Activated naive CD8-positive, alpha-beta T cell treated with anti-CD3 and anti-CD28 coated beads, Interleukin-2, amount 10 ng/mL, durations not matched to agents 7 days and 5 days (primary cell): ENCODE data around the gene TOX3. TPM values are rescaled to one million over a fixed set of nuclear protein-coding genes. Genes with fewer than 3 reads are reported as not detected.

Experiments
- ATAC-seq: fragments of 150-1000 bp; cut with Tn5 transposase; one replicate; pipeline ENCODE4 v1.10.0; 2021; ENCODE audit warnings: low read depth, moderate library complexity
- POLR2A ChIA-PET: fragments of 350-600 bp; sonication (Branson Sonifier 250); formaldehyde crosslinking; loops from one replicate; lab custom pipeline; 2021; ENCODE audit warnings: antibody characterized with exemption; lab: Charles Lee
- DNase-seq: peaks from one replicate; pipeline ENCODE4 v3.0.0; 2021
- H3K27ac Mint-ChIP-seq: one replicate; pipeline ENCODE4 v1.8.0; 2022; ENCODE audit warnings: mild to moderate bottlenecking, mixed read lengths
- H3K27me3 Mint-ChIP-seq: one replicate; pipeline ENCODE4 v1.8.0; 2022; ENCODE audit warnings: mild to moderate bottlenecking, moderate library complexity, mixed read lengths
- H3K36me3 Mint-ChIP-seq: one replicate; pipeline ENCODE4 v1.8.0; 2021; ENCODE audit warnings: mild to moderate bottlenecking, mixed read lengths
- H3K4me1 Mint-ChIP-seq: one replicate; pipeline ENCODE4 v1.8.0; 2021; ENCODE audit warnings: mixed read lengths
- H3K4me3 Mint-ChIP-seq: one replicate; pipeline ENCODE4 v1.8.0; 2022; ENCODE audit warnings: mild to moderate bottlenecking, moderate library complexity, mixed read lengths
- H3K9me3 Mint-ChIP-seq: one replicate; pipeline ENCODE4 v1.8.0; 2021; ENCODE audit warnings: mixed read lengths
- total RNA-seq, 2 experiments: library from RNA; stranded (reverse); gene quantifications; one replicate each; pipeline ENCODE4 v1.2.3, GENCODE V29; 2021

The TOX3 gene
- total RNA-seq, 2 experiments from 2014 or later = not detected

- POLR2A ChIA-PET = no interaction called here
- DNase-seq (no peak), ATAC-seq (no peak)
- Mint-ChIP-seq H3K27me3 (no peaks in the 10 kb centered on the region), H3K36me3 (no peaks in the 10 kb centered on the region), H3K9me3 (peaks cover 3% of the 10 kb centered on the region), H3K4me3 (no peak overlapping the region), H3K4me1 (no peaks in the 10 kb centered on the region), H3K27ac (no peak overlapping the region)
Measured at GRCh38 chr16:52436339-52437276, 110.3 kb downstream of the TOX3 start.

GRCh38 chr16:52434224-52434623 is 112.7 kb downstream of the TOX3 start:
- Mint-ChIP-seq H3K27ac (no peak overlapping the region), H3K27me3 (no peaks in the 10 kb centered on the region), H3K4me3 (no peak overlapping the region), H3K36me3 (no peaks in the 10 kb centered on the region), H3K4me1 (no peaks in the 10 kb centered on the region), H3K9me3 (no peaks in the 10 kb centered on the region)
- DNase-seq (no peak), ATAC-seq (no peak)
- POLR2A ChIA-PET = no interaction called here

GRCh38 chr16:52433643-52434042 is 113.3 kb downstream of the TOX3 start:
- Mint-ChIP-seq H3K36me3 (no peaks in the 10 kb centered on the region), H3K4me3 (no peak overlapping the region), H3K27me3 (no peaks in the 10 kb centered on the region), H3K9me3 (no peaks in the 10 kb centered on the region), H3K4me1 (no peaks in the 10 kb centered on the region), H3K27ac (no peak overlapping the region)
- POLR2A ChIA-PET = no interaction called here
- no peak for DNase-seq
- no peak for ATAC-seq

- Mint-ChIP-seq H3K36me3 (no peaks in the 10 kb centered on the region), H3K27me3 (no peaks in the 10 kb centered on the region), H3K9me3 (no peaks in the 10 kb centered on the region), H3K4me3 (no peak overlapping the region), H3K27ac (no peak overlapping the region), H3K4me1 (no peaks in the 10 kb centered on the region)
- POLR2A ChIA-PET = no interaction called here
- no peak for DNase-seq
- no peak for ATAC-seq
Measured at GRCh38 chr16:52424591-52424990, 122.4 kb downstream of the TOX3 start.

- ATAC-seq (no peak), DNase-seq (no peak)
- Mint-ChIP-seq H3K4me1 (no peaks in the 10 kb centered on the region), H3K27me3 (no peaks in the 10 kb centered on the region), H3K9me3 (no peaks in the 10 kb centered on the region), H3K36me3 (no peaks in the 10 kb centered on the region), H3K4me3 (no peak overlapping the region), H3K27ac (no peak overlapping the region)
- POLR2A ChIA-PET = no interaction called here
Measured at GRCh38 chr16:52422307-52422706, 124.6 kb downstream of the TOX3 start.

GRCh38 chr16:52418201-52418600 is 128.7 kb downstream of the TOX3 start:
- Mint-ChIP-seq H3K27ac (no peak overlapping the region), H3K27me3 (no peaks in the 10 kb centered on the region), H3K4me1 (no peaks in the 10 kb centered on the region), H3K9me3 (no peaks in the 10 kb centered on the region), H3K4me3 (no peak overlapping the region), H3K36me3 (no peaks in the 10 kb centered on the region)
- DNase-seq = no peak
- POLR2A ChIA-PET = no interaction called here
- ATAC-seq = no peak

- no peaks in the 10 kb centered on the region for H3K4me1 Mint-ChIP-seq
- POLR2A ChIA-PET = no interaction called here
- no peak overlapping the region for H3K4me3 Mint-ChIP-seq
- H3K9me3 Mint-ChIP-seq = peaks cover 1% of the 10 kb centered on the region
- H3K27me3 Mint-ChIP-seq = no peaks in the 10 kb centered on the region
- no peaks in the 10 kb centered on the region for H3K36me3 Mint-ChIP-seq
- DNase-seq (no peak), ATAC-seq (no peak)
- no peak overlapping the region for H3K27ac Mint-ChIP-seq
Measured at GRCh38 chr16:52416888-52417287, 130.1 kb downstream of the TOX3 start.

GRCh38 chr16:52411011-52411410 is 135.9 kb downstream of the TOX3 start:
- Mint-ChIP-seq H3K4me3 (no peak overlapping the region), H3K4me1 (no peaks in the 10 kb centered on the region), H3K27ac (no peak overlapping the region), H3K36me3 (no peaks in the 10 kb centered on the region), H3K27me3 (no peaks in the 10 kb centered on the region), H3K9me3 (peaks cover 1% of the 10 kb centered on the region)
- DNase-seq = no peak
- POLR2A ChIA-PET = no interaction called here
- no peak for ATAC-seq

GRCh38 chr16:52408191-52408845 is 138.6 kb downstream of the TOX3 start:
- POLR2A ChIA-PET = no interaction called here
- no peaks in the 10 kb centered on the region for H3K36me3 Mint-ChIP-seq
- DNase-seq = no peak
- H3K27ac Mint-ChIP-seq = no peak overlapping the region
- ATAC-seq = no peak
- H3K9me3 Mint-ChIP-seq = peaks cover 4% of the 10 kb centered on the region
- H3K4me1 Mint-ChIP-seq = no peaks in the 10 kb centered on the region
- H3K27me3 Mint-ChIP-seq = no peaks in the 10 kb centered on the region
- H3K4me3 Mint-ChIP-seq = no peak overlapping the region

- no peaks in the 10 kb centered on the region for H3K4me1 Mint-ChIP-seq
- ATAC-seq (no peak), DNase-seq (no peak)
- H3K36me3 Mint-ChIP-seq = no peaks in the 10 kb centered on the region
- no peak overlapping the region for H3K4me3 Mint-ChIP-seq
- no peaks in the 10 kb centered on the region for H3K27me3 Mint-ChIP-seq
- no peak overlapping the region for H3K27ac Mint-ChIP-seq
- POLR2A ChIA-PET = no interaction called here
- H3K9me3 Mint-ChIP-seq = peaks cover 3% of the 10 kb centered on the region
Measured at GRCh38 chr16:52407778-52408177, 139.2 kb downstream of the TOX3 start.

- Mint-ChIP-seq H3K4me3 (no peak overlapping the region), H3K27me3 (no peaks in the 10 kb centered on the region), H3K9me3 (peaks cover 3% of the 10 kb centered on the region), H3K36me3 (no peaks in the 10 kb centered on the region), H3K27ac (no peak overlapping the region), H3K4me1 (no peaks in the 10 kb centered on the region)
- ATAC-seq (no peak), DNase-seq (no peak)
- POLR2A ChIA-PET = no interaction called here
Measured at GRCh38 chr16:52405441-52405840, 141.5 kb downstream of the TOX3 start.

GRCh38 chr16:52404546-52404945 is 142.4 kb downstream of the TOX3 start:
- DNase-seq = no peak
- no peaks in the 10 kb centered on the region for H3K27me3 Mint-ChIP-seq
- no peaks in the 10 kb centered on the region for H3K36me3 Mint-ChIP-seq
- no peaks in the 10 kb centered on the region for H3K4me1 Mint-ChIP-seq
- H3K4me3 Mint-ChIP-seq = no peak overlapping the region
- POLR2A ChIA-PET = no interaction called here
- no peak overlapping the region for H3K27ac Mint-ChIP-seq
- H3K9me3 Mint-ChIP-seq = peaks cover 3% of the 10 kb centered on the region
- ATAC-seq = no peak

- Mint-ChIP-seq H3K4me3 (no peak overlapping the region), H3K27ac (no peak overlapping the region), H3K9me3 (peaks cover 1% of the 10 kb centered on the region), H3K4me1 (no peaks in the 10 kb centered on the region), H3K27me3 (no peaks in the 10 kb centered on the region), H3K36me3 (no peaks in the 10 kb centered on the region)
- POLR2A ChIA-PET = interaction anchor here (0.5 kb wide), 1 partner anchor 23 kb away, joined by 3 read pairs; no protein-coding TSS in a partner anchor
- ATAC-seq = no peak
- no peak for DNase-seq
Measured at GRCh38 chr16:52399116-52399515, 147.8 kb downstream of the TOX3 start.

GRCh38 chr16:52398491-52398960 is 148.4 kb downstream of the TOX3 start:
- Mint-ChIP-seq H3K9me3 (peaks cover 1% of the 10 kb centered on the region), H3K36me3 (no peaks in the 10 kb centered on the region), H3K4me1 (no peaks in the 10 kb centered on the region), H3K4me3 (no peak overlapping the region), H3K27ac (no peak overlapping the region), H3K27me3 (no peaks in the 10 kb centered on the region)
- ATAC-seq = no peak
- DNase-seq = no peak
- POLR2A ChIA-PET = no interaction called here
